H1 (cell line): ENCODE measurements around the gene CBFB.

ENCODE experiments used
- ATF2 ChIP-seq: IDR thresholded peaks from 2 replicates; pipeline ENCODE4 v1.6.1; 2012; ENCODE audit warnings: low read length, inconsistent platforms
- ATF3 ChIP-seq: IDR thresholded peaks from 2 replicates; pipeline ENCODE4 v1.6.1; 2011; ENCODE audit warnings: low read depth, mild to moderate bottlenecking, low read length; ENCODE audit not compliant: insufficient read depth
- BACH1 ChIP-seq: IDR thresholded peaks from 2 replicates; pipeline ENCODE4 v1.6.1; 2012; ENCODE audit warnings: low read length, improper control_type of control experiment
- CHD7 ChIP-seq: fragments of 300-600 bp; sonication (generic); IDR thresholded peaks from 2 replicates; pipeline ENCODE4 v1.7.1; 2012; ENCODE audit warnings: low read length, moderate library complexity, mild to moderate bottlenecking, inconsistent platforms; ENCODE audit not compliant: insufficient replicate concordance
- CREB1 ChIP-seq: IDR thresholded peaks from 2 replicates; pipeline ENCODE4 v1.6.1; 2012; ENCODE audit warnings: inconsistent platforms
- CTCF ChIP-seq, 3 experiments: IDR thresholded peaks; 1 replicate in 2 of 3; 2 replicates in 1 of 3; pipeline versions ENCODE4 v1.5.1 to v1.6.1; 2011; ENCODE audit warnings: low read length in 3 of 3, mild to moderate bottlenecking in 3 of 3, inconsistent platforms in 2 of 3, low read depth in 1 of 3, moderate library complexity in 1 of 3; ENCODE audit not compliant: insufficient read depth in 1 of 3; ENCODE audit errors: control extremely low read depth in 1 of 3
- EP300 ChIP-seq, 2 experiments: IDR thresholded peaks; 1 replicate in 1 of 2; 2 replicates in 1 of 2; pipeline ENCODE4 v1.6.1; 2011 to 2012; ENCODE audit warnings: low read depth in 2 of 2, low read length in 2 of 2, mild to moderate bottlenecking in 2 of 2, borderline replicate concordance in 1 of 2, inconsistent platforms in 1 of 2, moderate library complexity in 1 of 2
- EZH2 ChIP-seq: fragments of 200-600 bp; sonication (generic); IDR thresholded peaks from 2 replicates; pipeline ENCODE4 v1.7.1; 2012; ENCODE audit warnings: low read depth, mild to moderate bottlenecking, moderate library complexity, low read length, inconsistent platforms; ENCODE audit not compliant: severe bottlenecking
- POLR2A ChIP-seq, 2 experiments: IDR thresholded peaks; 1 replicate in 1 of 2; 2 replicates in 1 of 2; pipeline ENCODE4 v1.6.1; 2011; ENCODE audit warnings: low read depth in 2 of 2, low read length in 2 of 2, mild to moderate bottlenecking in 2 of 2; ENCODE audit errors: control extremely low read depth in 1 of 2
- POLR2AphosphoS5 ChIP-seq: IDR thresholded peaks from 2 replicates; pipeline ENCODE4 v1.6.1; 2011; ENCODE audit warnings: low read depth, low read length
- RAD21 ChIP-seq, 2 experiments: IDR thresholded peaks in 1 of 2; conservative IDR thresholded peaks in 1 of 2; 2 replicates each; pipeline ENCODE4 v1.6.1; 2011; ENCODE audit warnings: low read depth in 2 of 2, low read length in 2 of 2, improper control_type of control experiment in 1 of 2, inconsistent platforms in 1 of 2, mild to moderate bottlenecking in 1 of 2, moderate library complexity in 1 of 2
- RXRA ChIP-seq: IDR thresholded peaks from 2 replicates; pipeline ENCODE4 v1.6.1; 2011; ENCODE audit warnings: low read depth, mild to moderate bottlenecking, low read length, moderate library complexity; ENCODE audit not compliant: insufficient read depth
- SP1 ChIP-seq: IDR thresholded peaks from 2 replicates; pipeline ENCODE4 v1.6.1; 2011; ENCODE audit warnings: low read depth, low read length

- no peak for TF ChIP-seq EZH2
- TF ChIP-seq POLR2A (IDR thresholded peaks at IDR 0.05; ENCODE audit: control extremely low read depth in 1 of 2, low read depth in 2 of 2, low read length in 2 of 2), result no peak
- no peak for TF ChIP-seq RXRA
- no peak for TF ChIP-seq BACH1
- TF ChIP-seq CTCF (IDR thresholded peaks at IDR 0.05; ENCODE audit: control extremely low read depth in 1 of 3, insufficient read depth in 1 of 3, low read depth in 1 of 3, low read length in 3 of 3), result no peak
- no peak for TF ChIP-seq ATF3
- no peak for TF ChIP-seq SP1
- no peak for TF ChIP-seq CREB1
- no peak for TF ChIP-seq EP300 (IDR thresholded peaks at IDR 0.05; ENCODE audit: borderline replicate concordance in 1 of 2, low read depth in 2 of 2, low read length in 2 of 2)
- TF ChIP-seq CHD7, result no peak
- no peak for TF ChIP-seq ATF2
- no peak for TF ChIP-seq POLR2AphosphoS5
- no peak for TF ChIP-seq RAD21 (IDR thresholded peaks at IDR 0.05 in 1 of 2, conservative IDR thresholded peaks at IDR 0.05 in 1 of 2; ENCODE audit: low read depth in 2 of 2, low read length in 2 of 2)
Measured at GRCh38 chr16:67108489-67108888, 79.5 kb downstream of the CBFB start.
